KMS-11 (cell line): ENCODE measurements around the gene PYY.
"Not testable (repeated sequence)": the region's sequence is repeated elsewhere in the genome, so short reads cannot be mapped to it uniquely, and the experiment has no call there.

Source experiments
- H2AFZ ChIP-seq: fragments of 200-600 bp; sonication (generic); 2 replicates; pipeline ENCODE4 v1.6.1; 2016; ENCODE audit warnings: antibody characterized with exemption, mixed run types, low read depth
- H3K27ac ChIP-seq: fragments of 200-600 bp; sonication (generic); 2 replicates; pipeline ENCODE4 v1.6.1; 2016; ENCODE audit warnings: mild to moderate bottlenecking, mixed run types
- H3K27me3 ChIP-seq: fragments of 200-600 bp; sonication (generic); 2 replicates; pipeline ENCODE4 v1.6.1; 2017; ENCODE audit warnings: mild to moderate bottlenecking, low read depth, mixed run types, moderate library complexity; ENCODE audit not compliant: insufficient read depth
- H3K36me3 ChIP-seq: fragments of 200-600 bp; sonication (generic); 2 replicates; pipeline ENCODE4 v1.6.1; 2017; ENCODE audit warnings: mild to moderate bottlenecking, mixed run types; ENCODE audit not compliant: insufficient read depth
- H3K4me1 ChIP-seq: fragments of 200-600 bp; sonication (generic); 2 replicates; pipeline ENCODE4 v1.6.1; 2016; ENCODE audit warnings: mild to moderate bottlenecking, low read depth, mixed run types; ENCODE audit not compliant: poor library complexity, severe bottlenecking
- H3K4me2 ChIP-seq: fragments of 200-600 bp; sonication (generic); 2 replicates; pipeline ENCODE4 v1.7.0; 2016; ENCODE audit warnings: mild to moderate bottlenecking, mixed run types
- H3K4me3 ChIP-seq: fragments of 200-600 bp; sonication (generic); IDR thresholded peaks from 2 replicates; pipeline ENCODE4 v1.6.1; 2017; ENCODE audit warnings: low read depth, low read length, mixed read lengths; ENCODE audit not compliant: insufficient read depth
- H3K79me2 ChIP-seq: fragments of 200-600 bp; sonication (generic); 2 replicates; pipeline ENCODE4 v1.6.1; 2016; ENCODE audit warnings: low read depth, mixed run types; ENCODE audit not compliant: insufficient read depth
- H3K9ac ChIP-seq: fragments of 200-600 bp; sonication (generic); 2 replicates; pipeline ENCODE4 v1.6.1; 2016; ENCODE audit warnings: mild to moderate bottlenecking, mixed run types
- H4K20me1 ChIP-seq: fragments of 200-600 bp; sonication (generic); 2 replicates; pipeline ENCODE4 v1.6.1; 2016; ENCODE audit warnings: mild to moderate bottlenecking, mixed run types; ENCODE audit not compliant: insufficient read depth
- TF ChIP-seq, protein P1 (sequence below): fragments of 200-600 bp; sonication (generic); conservative IDR thresholded peaks from 2 replicates; pipeline ENCODE4 v1.6.1; 2017; ENCODE audit warnings: low read depth, mild to moderate bottlenecking, antibody characterized with exemption, low read length, moderate library complexity, mixed read lengths

The PYY gene

GRCh38 chr17:44000141-44000860, 46.6 kb upstream of the PYY start:
- Histone ChIP-seq H3K27me3 (peaks cover 5% of the 10 kb centered on the region; the same call in 1 of the 2 replicates), H3K4me1 (no peaks in the 10 kb centered on the region), H3K27ac (no peak overlapping the region), H2AFZ (no peak overlapping the region), H3K4me3 (no peak overlapping the region), H3K9ac (no peak overlapping the region), H3K79me2 (no peaks in the 10 kb centered on the region), H3K36me3 (no peaks in the 10 kb centered on the region), H4K20me1 (no peaks in the 10 kb centered on the region), H3K4me2 (no peak overlapping the region)
- TF ChIP-seq, protein P1, sequence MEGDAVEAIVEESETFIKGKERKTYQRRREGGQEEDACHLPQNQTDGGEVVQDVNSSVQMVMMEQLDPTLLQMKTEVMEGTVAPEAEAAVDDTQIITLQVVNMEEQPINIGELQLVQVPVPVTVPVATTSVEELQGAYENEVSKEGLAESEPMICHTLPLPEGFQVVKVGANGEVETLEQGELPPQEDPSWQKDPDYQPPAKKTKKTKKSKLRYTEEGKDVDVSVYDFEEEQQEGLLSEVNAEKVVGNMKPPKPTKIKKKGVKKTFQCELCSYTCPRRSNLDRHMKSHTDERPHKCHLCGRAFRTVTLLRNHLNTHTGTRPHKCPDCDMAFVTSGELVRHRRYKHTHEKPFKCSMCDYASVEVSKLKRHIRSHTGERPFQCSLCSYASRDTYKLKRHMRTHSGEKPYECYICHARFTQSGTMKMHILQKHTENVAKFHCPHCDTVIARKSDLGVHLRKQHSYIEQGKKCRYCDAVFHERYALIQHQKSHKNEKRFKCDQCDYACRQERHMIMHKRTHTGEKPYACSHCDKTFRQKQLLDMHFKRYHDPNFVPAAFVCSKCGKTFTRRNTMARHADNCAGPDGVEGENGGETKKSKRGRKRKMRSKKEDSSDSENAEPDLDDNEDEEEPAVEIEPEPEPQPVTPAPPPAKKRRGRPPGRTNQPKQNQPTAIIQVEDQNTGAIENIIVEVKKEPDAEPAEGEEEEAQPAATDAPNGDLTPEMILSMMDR, result no peak

DNA sequence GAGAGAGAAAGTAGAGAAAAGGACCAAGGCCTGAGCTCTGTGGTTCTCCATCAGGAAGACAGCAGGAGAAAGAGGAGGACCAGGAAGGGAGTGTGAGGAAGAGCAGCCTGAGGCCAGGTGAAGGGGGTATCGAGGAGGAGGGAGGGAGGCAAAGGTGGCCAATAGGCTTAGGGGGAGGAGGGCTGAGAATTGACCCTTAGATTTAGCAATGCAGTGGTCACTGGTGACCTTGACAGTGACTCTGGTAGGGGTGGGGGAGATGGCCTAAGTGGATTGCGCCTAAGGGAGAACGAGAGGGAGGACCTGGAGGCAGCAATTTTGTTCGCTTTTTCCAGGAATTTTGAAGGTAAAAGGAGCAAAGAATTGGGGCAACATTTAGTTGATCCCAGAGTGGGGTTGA, 45.3 kb upstream of the PYY start:
- H4K20me1 ChIP-seq, result no peaks in the 10 kb centered on the region
- no peaks in the 10 kb centered on the region for H3K79me2 ChIP-seq
- peaks cover 5% of the 10 kb centered on the region; the same call in 1 of the 2 replicates for H3K27me3 ChIP-seq
- TF ChIP-seq, protein P1, result no peak
- no peak overlapping the region for H3K27ac ChIP-seq
- H3K4me1 ChIP-seq, result peaks cover 7% of the 10 kb centered on the region
- no peak overlapping the region for H2AFZ ChIP-seq
- H3K9ac ChIP-seq, result no peak overlapping the region
- no peaks in the 10 kb centered on the region for H3K36me3 ChIP-seq
- no peak overlapping the region for H3K4me2 ChIP-seq
- no peak overlapping the region for H3K4me3 ChIP-seq

DNA sequence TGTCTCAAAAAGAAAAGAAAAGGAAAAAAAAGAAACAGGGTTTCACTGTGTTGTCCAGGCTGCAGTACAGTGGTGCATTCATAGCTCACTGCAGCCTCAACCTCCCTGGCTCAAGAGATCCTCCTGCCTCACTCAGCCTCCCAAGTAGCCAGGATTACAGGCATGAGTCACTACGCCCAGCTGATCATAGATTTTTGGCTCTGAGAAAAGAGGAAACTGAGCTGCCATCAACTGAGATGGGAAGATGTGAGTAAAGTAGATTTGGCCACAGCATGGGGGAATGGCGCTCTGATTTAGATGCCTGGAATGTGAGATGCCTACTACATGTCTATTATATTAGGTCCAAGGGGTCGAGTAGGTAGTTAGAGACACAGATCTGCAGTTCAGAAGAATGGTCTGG, 44.8 kb upstream of the PYY start:
- Histone ChIP-seq H3K4me1 (peaks cover 9% of the 10 kb centered on the region), H2AFZ (no peak overlapping the region), H3K27ac (no peak overlapping the region), H3K4me2 (no peak overlapping the region), H3K27me3 (peaks cover under 1% of the 10 kb centered on the region; the same call in 1 of the 2 replicates), H4K20me1 (no peaks in the 10 kb centered on the region), H3K4me3 (no peak overlapping the region), H3K79me2 (no peaks in the 10 kb centered on the region), H3K9ac (no peak overlapping the region), H3K36me3 (no peaks in the 10 kb centered on the region)
- TF ChIP-seq, protein P1, result no peak

DNA sequence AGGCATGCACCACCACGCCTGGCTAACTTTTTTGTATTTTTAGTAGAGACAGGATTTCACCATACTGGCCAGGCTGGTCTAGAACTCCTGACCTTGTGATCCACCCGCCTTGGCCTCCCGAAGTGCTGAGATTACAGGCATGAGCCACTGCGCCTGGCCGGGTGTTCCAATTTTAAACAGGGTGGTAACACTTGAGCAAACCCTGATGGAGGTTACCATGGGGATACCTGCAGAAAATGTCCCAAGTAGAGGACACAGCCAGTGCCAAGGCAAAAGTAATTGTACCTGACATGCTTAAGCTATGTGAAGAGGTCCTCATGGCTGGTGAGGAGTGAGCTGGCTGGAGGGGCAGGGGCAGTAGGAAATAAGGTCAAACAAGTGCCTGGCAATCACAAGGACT, 43.4 kb upstream of the PYY start:
- not testable (repeated sequence) for H3K4me1 ChIP-seq, H3K4me3 ChIP-seq, H3K4me2 ChIP-seq, H3K36me3 ChIP-seq, H3K27me3 ChIP-seq, H4K20me1 ChIP-seq, H3K27ac ChIP-seq, H2AFZ ChIP-seq, H3K9ac ChIP-seq, H3K79me2 ChIP-seq

DNA sequence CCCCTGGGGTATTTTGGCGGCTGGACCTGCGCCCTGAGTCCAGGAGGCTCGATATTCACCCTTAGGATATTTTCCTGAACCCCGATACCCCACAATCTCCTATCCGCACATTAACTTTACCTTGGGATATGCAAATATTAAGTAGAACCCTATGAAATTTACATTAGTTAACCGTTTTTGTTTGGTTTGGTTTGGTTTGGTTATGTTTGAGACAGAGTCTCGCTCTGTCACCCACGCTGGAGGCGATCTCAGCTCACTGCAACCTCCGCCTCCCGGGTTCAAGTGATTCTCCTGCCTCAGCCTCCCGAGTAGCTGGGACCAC, 41.4 kb upstream of the PYY start:
- Histone ChIP-seq H3K79me2 (no peaks in the 10 kb centered on the region), H3K27me3 (no peaks in the 10 kb centered on the region), H3K27ac (no peak overlapping the region), H3K4me1 (peaks cover 9% of the 10 kb centered on the region), H2AFZ (peak overlapping the region; percentile 97), H3K4me3 (no peak overlapping the region), H3K36me3 (no peaks in the 10 kb centered on the region), H3K4me2 (peak overlapping the region; percentile 82), H4K20me1 (no peaks in the 10 kb centered on the region), H3K9ac (no peak overlapping the region; the same call in 1 of the 2 replicates)
- TF ChIP-seq, protein P1, result peak; percentile 42
